Fibroblast of skin of left quadriceps (primary cell): ENCODE results near the gene AGFG1.
"Not testable (repeated sequence)": the region's sequence is repeated elsewhere in the genome, so short reads cannot be mapped to it uniquely, and the experiment has no call there.

ENCODE experiments used
- DNase-seq, 2 experiments: peaks; one replicate each; pipeline ENCODE4 v3.0.0-alpha.2; 2013; ENCODE audit warnings: low read depth in 2 of 2

The AGFG1 gene

DNA sequence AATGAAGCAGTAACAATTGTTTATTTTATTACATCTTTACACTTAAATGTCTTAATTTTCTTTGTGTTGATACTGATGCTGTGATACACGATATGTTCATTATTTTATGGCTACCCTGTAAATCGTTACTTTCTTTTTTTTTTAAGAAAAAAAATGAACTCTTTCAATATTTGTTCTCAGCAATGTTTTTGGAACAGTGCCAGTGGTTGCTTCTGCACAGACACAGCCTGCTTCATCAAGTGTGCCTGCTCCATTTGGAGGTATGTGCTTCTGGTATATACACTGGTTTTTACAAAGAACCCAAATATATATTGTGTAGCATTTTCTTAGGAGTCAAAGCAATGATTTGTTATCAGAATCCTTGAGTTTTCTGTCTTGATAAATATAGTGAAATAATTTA, 64.5 kb downstream of the AGFG1 start:
- no peak for DNase-seq

DNA sequence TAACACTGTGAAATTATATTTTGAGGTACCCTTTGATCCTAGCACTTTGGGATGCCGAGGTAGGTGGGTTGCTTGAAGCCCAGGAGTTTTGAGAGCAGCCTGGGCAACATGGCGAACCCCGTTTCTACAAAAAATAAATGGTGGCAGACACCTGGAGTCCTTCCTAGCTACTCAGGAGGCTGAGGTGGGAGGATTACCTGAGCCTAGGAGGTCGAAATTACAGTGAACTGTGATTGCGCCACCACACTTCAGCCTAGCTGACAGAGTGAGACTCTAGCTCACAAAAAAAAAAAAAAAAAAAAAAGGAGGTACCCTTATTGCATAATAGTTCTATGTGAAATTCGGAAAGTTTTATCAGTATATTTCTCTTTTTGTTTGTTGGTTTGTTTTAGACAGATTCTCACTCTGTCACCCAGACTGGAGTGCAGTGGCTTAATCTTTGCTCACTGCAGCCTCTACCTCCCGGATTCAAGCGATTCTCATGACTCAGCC, 67.6 kb downstream of the AGFG1 start:
- no peak for DNase-seq

DNA sequence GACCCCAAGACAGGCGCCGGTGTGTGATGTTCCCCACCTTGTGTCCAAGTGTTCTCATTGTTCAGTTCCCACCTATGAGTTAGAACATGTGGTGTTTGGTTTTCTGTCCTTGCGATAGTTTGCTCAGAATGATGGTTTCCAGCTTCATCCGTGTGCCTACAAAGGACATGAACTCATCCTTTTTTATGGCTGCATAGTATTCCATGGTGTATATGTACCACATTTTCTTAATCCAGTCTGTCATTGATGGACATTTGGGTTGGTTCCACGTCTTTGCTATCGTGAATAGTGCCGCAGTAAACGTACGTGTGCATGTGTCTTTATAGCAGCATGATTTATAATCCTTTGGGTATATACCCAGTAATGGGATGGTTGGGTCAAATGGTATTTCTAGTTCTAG, 68.4 kb downstream of the AGFG1 start:
- not testable (repeated sequence) for DNase-seq

DNA sequence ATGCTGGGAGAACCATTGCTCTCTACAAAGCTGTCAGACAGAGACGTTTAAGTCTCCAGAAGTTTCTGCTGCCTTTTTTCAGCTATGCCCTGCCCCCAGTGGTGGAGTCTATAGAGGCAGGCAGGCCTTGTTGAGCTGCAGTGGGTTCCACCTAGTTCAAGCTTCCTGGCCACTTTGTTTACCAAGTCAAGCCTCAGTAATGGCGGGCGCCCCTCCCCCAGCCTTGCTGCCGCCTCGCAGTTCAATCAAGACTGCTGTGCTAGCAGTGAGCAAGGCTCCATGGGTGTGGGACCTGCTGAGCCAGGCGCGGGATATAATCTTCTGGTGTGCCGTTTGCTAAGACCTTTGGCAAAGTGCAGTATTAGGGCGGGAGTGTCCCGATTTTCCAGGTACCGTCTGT, 74.0 kb downstream of the AGFG1 start:
- DNase-seq, result no peak

DNA sequence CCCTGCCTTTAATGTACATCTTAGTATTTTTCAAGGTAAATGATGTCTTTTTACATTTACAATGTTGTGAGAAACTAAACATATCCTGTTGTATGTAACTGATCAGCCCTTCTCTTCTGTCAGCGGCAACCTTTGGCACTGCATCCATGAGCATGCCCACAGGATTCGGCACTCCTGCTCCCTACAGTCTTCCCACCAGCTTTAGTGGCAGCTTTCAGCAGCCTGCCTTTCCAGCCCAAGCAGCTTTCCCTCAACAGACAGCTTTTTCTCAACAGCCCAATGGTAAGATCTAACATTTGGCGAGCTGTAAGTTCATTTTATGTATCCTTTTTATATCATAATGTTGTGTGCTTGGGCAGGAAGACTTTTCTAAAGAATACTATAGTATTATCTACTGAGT, 79.9 kb downstream of the AGFG1 start:
- no peak for DNase-seq

DNA sequence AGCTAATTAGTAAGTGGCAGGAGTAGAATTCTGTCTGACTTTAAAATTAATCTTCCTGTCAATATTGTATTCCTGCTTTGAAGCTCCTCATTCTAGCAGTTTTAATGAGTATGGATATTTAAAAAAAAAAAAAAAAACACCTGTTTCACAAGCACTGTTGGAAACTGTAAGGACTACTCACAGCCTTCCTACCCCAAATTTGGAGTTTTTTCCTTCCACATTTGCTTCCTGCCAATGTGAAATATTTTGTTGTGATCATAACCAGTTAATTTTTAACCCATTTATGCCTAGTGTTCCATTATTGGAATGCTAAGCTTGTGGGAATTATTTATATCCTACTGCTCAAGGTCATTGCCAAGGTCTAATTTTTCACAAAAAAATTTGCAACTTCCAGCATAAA, 90.6 kb downstream of the AGFG1 start:
- no peak for DNase-seq

DNA sequence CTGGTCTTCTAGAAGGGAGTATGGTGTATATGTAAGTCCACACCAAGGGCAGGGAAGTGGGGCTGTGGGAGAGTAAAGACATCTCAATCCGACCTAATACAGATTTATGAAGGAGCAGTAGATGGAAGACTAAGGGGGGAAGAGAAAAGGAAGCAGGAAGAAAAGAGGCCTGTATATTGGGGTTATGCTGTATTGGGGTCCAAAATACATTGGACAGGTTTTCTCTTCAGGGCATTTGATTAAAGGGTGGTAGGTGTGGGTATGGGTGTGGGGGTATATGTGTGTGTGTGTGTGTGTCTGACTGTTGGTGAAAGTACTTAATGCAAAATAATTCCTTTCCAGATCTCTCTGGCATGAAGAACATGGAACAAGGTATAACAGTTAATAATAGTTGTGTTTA, 93.1 kb downstream of the AGFG1 start:
- DNase-seq, result no peak

DNA sequence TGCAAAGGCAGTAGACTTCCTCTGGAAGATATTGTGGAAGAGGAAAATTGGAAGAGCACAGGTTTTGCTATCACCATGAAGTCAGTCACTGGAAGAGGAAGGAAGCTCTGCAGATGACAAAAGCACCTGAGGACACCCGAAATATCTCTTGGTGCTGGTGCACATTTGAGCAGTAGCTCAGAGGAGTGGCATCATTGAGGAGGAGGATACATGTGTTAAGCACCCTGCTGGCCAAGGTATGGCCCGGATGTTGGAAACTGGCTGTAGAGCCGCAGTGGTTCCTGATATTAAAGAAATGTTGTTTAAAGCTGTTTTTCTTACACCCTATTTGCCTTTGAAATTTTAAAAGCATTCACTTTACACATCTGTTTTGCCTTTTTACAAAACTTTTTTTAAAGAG, 94.1 kb downstream of the AGFG1 start:
- DNase-seq, result no peak

DNA sequence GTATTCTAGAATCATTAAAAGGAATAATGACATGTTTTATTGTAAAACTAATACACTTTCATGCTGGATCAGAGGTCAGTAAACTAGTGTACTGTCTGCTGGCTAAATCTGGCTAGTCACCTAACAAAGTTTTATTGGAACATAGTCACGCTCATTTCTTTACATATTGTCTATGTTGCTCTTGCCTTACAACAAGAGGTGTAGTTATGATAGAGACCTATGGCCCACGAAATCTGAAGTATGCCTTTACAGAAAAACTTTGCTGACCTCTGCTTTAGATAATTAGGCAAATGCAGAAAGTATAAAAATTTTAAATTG, 96.9 kb downstream of the AGFG1 start:
- DNase-seq, result no peak

DNA sequence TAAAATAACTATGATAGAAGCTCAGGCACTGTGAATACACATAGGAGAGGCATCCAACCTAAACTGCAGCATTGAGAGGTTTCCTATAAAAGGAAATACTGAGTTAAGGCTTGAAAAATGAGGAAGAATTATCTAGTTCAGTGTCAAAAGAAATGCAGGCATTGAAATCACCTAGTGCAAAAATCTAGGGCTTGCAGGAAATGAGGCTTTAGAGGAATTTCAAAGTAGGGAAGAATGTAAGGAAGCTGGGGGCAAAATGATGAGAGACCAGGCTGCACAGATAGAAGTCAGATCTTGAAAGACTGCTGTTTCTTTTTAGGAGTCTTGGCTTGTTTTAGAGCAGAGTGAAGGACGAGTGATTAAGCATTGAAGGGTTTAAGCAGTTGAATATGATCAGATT, 98.7 kb downstream of the AGFG1 start:
- no peak for DNase-seq

DNA sequence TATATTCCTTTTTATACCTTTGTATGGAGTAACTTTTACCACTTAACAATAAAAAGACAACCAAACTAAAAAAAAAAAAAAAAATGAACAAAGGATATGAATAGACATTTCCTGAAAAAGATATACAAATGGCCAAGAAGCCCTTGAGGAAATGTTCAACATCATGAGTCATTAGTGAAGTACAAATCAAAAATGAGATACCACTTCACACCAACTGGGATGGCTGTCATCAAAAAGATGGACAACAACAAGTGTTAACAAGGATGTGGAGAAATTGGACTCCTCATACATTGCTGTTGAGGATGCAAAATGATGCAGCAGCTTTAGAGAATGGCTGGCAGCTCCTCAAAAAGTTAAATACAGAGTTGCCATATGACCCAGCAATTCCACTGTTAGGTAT, 104.2 kb downstream of the AGFG1 start:
- no peak for DNase-seq

DNA sequence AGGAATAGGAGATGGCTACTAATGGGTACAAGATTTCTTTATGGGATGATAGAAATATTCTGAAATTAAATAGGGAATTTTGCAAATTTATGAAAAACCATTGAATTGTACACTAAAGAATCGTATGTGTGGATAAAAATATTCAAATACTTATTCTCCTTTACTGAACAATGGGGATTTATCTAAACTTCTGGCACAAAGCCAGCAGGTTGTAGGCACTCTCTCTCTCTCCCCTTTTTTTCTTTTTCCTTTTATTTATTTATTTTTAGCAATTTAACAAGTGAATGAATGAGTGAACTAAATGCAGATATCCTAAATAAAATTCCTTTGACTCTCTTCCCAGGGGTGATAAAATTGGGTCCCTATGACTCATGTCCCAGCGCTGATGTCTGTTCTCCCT, 104.9 kb downstream of the AGFG1 start:
- no peak for DNase-seq

DNA sequence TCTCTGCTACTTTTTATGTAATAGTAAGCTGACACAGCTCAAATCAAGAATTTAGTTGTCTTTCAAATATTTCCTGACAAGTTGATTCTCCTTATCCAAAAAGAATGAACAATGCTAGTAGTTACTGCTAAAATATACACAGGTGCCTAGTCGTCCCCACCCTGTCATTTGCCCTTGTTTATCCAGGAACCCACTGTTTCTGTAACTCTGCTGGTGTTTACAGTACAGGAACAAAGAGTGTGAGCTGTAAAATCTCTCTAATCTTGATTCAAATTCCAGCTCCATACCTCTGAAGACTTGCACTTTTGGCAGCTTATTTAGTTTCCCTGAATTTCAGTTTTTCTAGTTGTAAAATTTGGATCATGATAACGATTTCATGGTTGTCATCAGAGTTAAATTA, 105.6 kb downstream of the AGFG1 start:
- DNase-seq, result no peak

DNA sequence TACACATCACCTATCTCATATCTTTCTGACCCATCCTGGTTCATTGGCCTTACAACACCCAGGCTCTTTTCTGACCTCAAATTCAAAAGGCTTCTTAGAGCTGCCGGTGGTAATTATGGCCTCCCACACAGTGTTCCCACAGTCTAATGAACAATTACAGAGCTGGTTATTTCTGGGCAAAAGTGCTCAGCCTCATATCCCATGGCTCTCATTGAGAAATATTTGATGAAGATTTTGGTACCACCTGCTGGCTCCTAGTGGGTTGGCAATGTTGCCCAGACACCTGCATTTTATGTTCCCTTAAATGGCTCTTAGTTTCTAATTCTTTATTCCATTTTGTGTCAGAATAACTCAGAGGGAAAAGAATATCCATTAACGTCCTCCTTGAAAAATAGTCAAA, 106.7 kb downstream of the AGFG1 start:
- no peak for DNase-seq

DNA sequence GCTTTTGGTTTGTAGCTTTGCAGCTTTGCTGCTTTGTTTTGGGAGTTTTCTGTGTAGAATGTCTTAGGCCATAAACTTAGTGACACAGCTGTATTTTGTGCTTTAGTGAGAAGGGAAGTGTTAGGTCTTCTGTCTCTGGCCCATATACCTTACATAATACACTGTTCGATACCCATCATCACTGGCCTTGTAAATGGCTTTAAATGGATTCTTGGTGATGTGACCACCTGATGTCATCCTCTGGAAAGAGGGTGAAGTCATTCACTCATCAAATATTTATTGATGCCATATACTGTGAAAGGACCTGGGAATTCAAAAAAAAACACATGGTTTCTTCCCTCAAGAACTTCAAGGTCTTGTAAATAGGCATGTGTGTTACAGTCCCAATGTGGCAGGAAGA, 107.8 kb downstream of the AGFG1 start:
- no peak for DNase-seq

DNA sequence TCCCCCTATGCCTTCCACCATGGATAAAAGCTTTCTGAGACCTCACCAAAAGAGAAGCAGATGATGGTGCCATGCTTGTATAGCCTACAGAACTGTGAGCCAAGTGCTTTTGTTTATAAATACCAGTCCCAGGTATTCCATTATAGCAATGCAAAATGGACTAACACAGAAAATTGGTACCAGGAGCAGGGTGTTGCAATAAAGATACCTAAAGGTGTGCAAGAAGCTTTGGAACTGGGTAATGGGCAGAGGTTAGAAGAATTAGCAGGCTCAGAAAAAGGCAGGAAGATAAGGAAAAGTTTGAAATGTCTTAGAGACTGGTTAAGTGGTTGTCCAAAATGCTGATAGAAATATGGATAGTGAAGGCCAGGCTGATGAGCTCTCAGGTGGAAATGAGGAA, 110.4 kb downstream of the AGFG1 start:
- DNase-seq, result no peak

DNA sequence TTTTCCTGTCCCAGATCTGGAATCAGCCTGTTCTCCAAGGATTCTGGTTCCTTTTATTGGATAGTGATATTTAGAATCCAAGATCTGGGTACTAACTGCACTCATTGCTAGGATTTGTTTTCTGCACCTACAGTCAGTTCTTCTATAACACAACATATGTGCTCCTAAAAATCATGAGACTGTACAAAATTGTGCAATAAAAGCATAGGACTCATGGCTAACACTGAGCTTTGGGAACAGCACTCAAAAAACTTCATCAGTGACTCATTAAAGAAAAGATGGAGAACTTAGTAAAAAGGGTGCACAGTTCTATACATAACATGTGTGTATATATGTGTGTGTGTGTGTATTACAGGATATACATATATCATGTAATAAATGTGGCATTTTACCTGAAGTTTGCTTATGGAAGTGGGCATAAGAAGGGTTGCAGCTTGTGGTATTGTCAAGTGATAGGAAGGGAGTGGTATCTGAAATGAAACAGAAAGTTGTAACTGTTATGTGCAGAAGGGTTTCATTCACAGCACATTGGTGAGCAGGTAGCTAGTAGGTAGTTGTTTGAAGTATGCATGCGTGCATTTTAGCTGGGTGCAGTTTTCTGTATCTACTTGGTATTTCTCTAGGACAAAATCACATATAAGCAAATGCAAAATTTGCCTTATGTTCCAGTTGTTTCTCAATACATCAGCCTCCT, 120.9 kb downstream of the AGFG1 start:
- no peak for DNase-seq

DNA sequence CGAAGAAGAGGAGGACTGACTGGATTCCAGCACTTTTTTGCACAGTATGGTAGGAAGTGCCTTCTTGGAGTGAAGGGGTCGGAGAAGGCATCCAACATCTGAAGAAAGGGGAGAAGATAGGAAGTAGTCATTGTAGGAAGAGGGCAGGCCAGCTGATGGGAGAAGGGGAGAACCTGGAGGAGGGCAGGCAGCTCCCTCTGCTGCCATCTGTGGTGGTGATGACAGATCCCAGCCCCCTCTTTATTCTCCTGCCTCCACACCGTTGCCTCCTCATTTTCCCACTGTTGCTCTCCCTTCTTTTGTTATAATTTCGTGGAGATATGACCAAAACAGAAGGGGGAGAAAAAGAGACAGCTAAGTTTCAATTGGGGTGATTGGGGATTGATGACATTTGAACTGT, 123.8 kb downstream of the AGFG1 start:
- DNase-seq, result no peak

DNA sequence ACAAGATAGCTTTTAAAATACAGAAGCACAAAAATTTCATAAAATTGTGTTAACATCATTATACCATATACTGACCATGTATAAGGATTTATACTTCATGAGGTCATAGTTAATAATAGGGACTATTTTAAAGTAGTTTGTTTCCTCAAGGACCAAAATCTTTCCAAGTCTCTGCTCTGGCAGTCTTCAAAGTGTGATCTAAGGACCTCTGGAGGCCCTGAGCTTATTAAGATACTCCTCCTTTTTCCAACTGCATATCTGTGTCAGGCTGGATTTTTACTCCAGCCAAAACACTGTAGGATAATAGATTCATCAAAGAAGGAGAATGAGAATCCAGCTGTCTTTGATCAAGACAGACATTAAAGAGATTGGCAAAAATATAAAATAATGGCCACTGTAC, 125.1 kb downstream of the AGFG1 start:
- DNase-seq, result no peak

DNA sequence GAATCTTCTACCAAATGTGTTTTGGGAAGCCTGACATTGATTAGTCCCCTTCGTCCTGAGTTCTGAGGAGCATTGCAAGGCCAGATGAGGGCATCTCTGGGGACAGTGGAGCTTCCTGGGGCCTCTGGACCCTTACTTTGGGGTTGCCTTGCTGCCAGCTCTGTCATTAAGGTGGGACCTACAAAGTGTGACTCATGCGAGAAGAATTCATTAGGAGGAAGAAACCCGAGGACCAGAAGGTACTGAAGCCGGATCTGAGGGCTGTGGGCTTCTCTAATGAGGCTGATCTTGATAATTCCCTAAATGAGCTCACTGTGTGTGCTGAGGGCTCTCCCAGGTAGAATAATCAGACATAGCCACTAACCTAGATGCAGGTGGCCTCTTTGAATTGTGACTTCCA, 126.0 kb downstream of the AGFG1 start:
- DNase-seq, result no peak

DNA sequence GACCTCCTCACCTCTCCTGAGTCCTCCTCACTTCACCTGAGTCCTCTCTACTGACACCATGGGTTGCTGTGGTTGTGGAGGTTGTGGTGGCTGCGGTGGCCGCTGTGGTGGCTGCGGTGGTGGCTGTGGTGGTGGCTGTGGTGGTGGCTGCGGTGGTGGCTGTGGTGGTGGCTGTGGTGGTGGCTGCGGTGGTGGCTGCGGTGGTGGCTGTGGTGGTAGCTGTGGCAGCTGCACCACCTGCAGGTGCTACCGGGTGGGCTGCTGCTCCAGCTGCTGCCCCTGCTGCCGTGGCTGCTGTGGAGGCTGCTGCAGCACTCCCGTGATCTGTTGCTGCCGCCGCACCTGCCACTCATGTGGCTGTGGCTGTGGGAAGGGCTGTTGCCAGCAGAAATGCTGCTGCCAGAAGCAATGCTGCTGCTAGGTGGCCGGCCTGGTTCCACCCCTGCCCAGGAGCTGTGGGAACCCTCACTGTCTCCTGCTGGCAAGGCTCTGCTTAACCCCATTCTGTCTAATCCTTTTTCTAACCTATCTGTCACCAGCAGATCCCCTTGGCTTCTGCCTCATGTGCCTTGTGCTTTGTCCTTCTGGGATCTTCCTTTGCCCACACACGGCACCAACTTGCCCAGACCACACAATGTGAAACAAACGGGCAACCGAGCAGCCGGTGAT, 127.0 kb downstream of the AGFG1 start, which contains the start of gene SCYGR2:
TSS of gene SCYGR2 (plus strand) at position 59 of the 669 bp plus-strand sequence. CDS start at position 59, 0 bp downstream.
- DNase-seq, result not testable (repeated sequence)

DNA sequence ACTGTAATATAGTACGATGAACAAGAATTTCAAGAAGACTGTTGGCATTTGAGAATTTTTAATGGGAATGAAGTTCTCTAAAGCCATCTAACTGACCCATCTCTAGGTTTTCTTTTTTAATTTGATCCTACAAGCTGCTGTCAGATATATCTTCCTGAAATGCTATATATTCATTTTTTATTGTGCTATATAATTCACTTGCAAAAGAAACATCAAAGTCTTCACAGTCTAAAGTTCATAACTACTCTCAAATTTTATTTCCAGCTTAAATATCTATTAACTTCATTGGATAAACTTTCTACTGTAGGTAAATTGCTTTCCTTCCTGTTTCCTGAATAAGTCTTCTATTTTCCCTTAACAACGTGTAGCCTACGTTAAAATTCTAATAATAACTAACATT, 130.4 kb downstream of the AGFG1 start:
- DNase-seq, result no peak

DNA sequence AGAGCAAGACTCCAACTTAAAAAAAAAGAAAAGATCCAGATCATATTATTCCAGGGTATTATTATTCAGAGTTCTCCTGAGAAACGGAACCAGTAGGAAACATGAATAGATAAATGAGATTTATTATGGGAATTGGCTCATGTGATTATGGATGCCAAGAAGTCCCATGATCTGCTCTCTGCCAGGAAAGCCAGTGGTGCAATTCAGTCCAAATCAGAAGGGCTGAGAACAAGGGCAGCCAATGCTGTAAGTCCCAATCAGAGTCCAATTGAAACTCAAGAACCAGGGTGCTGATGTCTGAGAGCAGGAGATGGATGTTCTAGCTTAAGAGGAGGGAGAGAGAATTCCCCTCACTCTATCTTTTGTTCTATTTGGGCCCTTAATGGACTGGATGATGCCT, 134.5 kb downstream of the AGFG1 start:
- DNase-seq, result no peak

DNA sequence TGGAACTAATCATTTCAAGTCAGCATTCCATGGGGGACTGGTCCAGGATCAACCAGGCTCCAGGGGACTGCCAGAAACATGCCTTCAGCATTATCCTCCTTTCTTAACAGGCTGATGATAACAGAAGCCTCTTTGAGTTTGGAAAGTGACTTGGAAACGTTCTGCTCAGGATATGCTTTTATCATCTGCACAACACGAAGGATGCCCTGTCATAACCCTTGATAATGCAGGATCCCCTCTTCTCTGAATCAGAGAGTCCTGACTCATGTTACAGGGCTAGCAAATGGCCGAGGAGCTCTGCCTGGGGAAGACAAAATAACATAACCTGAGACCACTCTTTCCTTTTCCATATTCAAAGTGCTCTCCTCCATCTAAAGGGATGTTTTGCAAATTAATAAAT, 136.0 kb downstream of the AGFG1 start:
- no peak for DNase-seq
